Stimulated activated CD8-positive, alpha-beta memory T cell treated with anti-CD3 and anti-CD28 coated beads, Interleukin-2, amount 100 ng/mL, for 48 hours (primary cell): Measurements from ENCODE around the gene PPP4C.

Experiments
- DNase-seq, 2 donors: peaks; one replicate each; pipeline ENCODE4 v3.0.0-alpha.2; 2020; ENCODE audit warnings: low read depth in 2 of 2

Gene PPP4C

DNA sequence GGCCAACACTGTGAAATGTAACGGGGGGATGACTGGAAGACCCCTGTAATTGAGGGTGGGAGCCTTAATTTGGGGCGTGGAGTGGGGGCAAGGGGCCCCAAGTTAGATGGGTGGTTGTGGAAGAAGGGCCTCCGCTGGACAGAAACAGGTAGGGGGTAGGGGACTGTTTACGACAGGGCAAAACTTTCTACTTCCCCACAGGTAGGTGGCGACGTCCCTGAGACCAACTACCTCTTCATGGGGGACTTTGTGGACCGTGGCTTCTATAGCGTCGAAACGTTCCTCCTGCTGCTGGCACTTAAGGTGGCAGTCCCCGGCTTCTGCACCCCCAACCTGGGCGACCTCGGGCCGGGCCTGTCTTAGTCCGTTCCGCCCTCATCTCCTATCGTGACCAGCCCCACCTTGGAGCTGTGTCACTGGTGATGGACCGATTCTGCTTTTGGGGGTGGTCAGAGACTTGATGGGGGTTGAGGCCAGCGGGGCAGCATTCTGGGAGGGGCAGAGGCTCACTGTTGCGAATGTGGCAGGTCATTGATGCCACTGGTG is 6.8 kb downstream of the PPP4C start:
- no peak for DNase-seq

GRCh38 chr16:30083216-30084055 is 7.6 kb downstream of the PPP4C start:
- DNase-seq, result no peak

DNA sequence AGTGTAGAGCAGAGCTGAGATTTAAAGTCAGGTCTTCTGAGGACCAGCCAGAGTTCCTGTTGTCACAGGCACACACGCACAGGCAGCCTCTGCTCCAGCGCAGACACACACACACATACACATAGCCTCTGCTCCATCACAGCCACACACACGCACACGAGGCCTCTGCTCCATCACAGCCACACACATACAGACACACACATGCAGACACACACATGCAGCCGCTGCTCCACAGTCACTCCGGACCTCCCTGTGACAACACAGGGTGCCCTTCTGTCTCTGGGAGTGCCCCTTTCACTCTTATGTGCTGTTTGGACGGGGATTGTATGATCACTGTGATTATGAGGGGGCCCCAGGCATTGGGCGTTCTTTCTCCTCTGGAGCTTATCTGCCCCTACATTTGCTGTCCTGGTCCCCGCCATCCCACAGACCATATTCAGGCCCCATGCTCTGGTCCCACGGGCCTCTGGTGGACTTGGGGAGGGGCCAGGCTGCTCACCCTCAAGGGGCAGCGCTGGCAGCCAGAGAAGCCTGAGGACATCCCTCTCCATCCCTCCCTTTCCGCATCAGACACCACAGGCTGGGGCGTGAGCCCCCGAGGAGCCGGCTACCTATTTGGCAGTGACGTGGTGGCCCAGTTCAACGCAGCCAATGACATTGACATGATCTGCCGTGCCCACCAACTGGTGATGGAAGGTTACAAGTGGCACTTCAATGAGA is 8.5 kb downstream of the PPP4C start:
- no peak for DNase-seq

GRCh38 chr16:30084816-30085159 is 9.0 kb downstream of the PPP4C start:
- DNase-seq, result no peak

GRCh38 chr16:30085247-30085646 is 9.5 kb downstream of the PPP4C start:
- no peak for DNase-seq

DNA sequence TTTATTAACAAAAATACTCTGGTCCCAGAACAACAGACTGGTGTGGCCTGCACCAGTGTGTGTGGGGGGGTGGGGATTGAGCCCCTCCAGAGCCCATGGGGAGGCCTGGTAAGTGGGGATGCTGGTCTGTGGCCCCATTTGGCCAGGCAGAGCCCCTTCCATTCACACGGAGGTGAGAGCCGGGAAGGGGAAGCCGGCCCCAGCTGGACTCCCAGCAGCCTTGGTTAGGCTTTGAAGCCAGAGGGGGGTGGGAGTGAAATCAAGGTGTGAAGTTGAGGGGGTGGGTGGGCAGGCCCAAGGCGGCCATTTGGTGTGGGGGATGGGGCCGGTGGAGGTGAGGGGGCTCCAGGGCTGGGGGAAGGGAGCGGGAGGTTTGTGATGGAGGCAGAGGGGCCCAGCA is 10.0 kb downstream of the PPP4C start:
- no peak for DNase-seq

DNA sequence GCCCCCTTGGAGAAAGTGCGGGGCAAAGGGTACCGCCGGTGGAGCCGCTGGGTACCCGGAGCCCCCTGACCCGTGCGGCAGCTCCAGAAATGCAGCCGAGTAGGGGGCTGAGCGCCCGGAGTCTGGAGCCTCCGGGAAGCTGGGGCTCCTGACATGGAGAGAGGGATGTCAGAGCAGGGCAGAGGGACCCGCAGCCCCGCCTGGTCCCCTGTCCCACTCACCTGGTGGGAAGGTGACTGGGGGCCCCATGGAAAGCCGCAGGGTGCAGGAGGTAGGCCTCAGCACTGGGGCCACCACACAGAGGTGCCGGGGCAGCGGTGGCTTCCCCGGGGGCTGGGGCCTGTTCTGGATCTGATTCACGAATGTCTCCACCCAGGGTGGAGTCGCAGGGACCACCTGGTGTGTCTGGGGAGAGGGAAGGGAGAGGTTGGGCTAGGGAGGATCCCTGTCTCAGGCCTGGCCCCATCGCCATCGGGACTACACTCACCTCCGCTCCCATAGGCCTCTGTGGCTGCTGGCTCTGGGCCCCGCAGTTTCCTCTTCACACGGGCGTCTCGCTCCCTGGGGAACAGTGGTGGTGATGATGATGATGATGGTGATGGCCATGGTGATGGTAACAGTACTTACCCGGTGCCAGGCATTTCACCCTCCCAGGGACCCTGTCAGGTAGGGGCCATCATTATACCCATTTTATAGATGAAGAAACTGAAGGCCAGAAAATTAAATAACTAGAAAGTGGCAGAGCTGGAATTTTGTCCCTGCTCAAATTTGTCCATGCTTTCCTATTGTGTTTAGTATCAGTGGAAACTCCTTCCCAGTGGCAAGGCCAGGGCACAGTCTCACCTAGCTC is 10.7 kb downstream of the PPP4C start:
- DNase-seq, result no peak

DNA sequence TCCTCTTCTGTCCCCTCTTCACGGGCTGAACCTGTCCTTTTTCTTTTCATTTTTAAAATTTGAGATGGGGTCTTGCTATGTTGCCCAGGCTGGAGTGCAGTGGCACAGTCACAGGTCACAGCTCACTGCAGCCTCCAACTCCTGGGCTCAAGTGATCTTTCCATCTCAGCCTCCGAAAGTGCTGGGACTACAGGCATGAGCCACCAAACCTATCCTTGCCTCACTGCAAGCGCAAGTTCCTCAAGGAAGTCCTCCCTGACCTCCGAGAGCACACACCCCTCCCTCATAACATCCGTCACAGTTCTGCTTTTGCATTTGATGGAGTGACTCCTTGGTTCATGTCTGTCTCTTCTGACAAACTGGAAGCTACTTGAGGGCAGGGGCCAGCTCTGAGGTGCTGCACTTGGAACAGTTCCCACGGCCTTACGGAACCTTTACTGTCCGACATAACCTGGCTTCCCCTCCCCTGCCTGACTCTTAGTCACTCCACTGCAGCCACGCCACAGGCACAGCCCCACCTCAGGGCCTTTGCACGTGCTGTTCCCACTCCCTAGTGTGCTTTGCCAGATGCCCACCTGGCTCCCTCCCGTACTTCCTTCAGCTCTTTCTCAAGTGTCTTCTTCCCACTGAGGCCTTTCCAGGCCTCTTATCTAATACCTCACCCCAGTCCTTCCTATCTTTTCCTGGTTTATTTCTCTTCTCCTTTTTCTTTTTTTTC is 11.5 kb downstream of the PPP4C start:
- no peak for DNase-seq

- no peak for DNase-seq
These were observed 12.5 kb downstream of the PPP4C start for GRCh38 chr16:30088237-30088831.

GRCh38 chr16:30088832-30089624 is 13.2 kb downstream of the PPP4C start:
- DNase-seq, result no peak

DNA sequence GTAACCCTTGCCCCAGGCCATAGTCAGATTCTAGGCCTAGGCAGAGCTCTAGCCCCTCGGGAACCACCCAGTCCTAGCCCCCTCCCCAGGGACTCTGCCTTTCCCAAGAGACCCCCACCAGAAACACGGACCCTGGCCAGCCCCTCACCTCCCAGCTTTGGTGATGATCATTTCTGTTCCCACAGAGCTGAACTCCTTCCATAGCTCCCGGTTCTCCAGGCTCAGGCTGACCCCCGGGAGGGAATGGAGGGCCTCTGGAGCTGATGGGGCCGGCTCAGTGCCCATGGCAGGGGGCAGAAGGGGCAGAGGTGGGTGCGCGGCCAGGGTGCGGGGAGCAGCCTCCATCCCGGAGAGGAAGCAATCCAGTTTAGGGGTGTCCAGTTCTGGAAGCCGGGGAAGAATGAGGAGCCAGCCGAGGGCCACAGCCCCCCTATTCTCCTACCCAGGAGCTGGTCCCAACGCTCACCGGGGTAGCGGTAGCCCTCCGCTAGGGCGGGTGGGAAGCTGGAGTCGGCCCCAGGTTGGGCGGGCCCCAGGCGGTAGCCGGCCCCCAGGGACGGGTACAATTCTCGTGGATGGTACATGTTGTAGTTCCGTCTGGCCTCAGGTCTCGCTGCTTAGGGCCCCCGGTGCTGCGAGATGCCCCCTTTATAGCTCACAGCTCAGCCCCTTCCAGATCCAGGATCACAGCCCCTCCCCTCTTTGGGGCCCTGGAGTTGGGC is 15.0 kb downstream of the PPP4C start:
- no peak for DNase-seq

- peak; percentile 89 to 95 for DNase-seq
These were observed 15.9 kb downstream of the PPP4C start, which contains the start of gene TBX6 for GRCh38 chr16:30091474-30092372. TSS of gene TBX6 (minus strand) at chr16:30091924. CDS start at chr16:30091193, 731 bp downstream.

DNA sequence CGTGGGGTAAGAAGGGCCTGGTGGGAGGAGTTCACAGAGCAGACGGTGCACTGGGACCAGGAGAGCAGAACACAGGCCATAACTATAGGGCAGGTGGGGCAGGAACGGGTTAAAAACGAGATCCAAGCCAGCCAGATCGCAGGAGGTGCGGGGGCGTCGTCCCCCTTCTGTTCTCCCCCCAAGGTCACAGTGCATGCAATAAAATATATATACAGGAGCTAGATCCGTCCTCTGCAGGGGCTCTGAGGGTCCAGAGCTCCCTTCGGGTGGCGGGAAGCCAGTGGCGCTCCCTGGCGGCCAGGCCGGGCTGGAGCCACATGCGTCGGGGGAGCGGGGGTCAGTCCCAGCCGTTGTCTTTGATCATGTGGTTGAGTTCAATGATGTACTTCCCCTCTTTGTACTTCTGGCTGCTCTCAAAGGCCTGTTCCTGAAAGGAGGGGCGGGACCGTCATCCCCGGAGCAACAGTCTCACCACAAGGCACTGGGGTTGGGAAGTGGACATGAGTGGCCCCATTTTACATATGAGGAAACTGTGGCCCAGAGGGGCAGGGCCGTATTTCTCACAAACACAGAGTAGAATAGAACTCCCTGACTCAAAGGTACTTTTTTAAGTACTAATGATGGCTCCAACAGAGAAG is 16.7 kb downstream of the PPP4C start:
- peak; percentile 71 to 75 for DNase-seq

DNA sequence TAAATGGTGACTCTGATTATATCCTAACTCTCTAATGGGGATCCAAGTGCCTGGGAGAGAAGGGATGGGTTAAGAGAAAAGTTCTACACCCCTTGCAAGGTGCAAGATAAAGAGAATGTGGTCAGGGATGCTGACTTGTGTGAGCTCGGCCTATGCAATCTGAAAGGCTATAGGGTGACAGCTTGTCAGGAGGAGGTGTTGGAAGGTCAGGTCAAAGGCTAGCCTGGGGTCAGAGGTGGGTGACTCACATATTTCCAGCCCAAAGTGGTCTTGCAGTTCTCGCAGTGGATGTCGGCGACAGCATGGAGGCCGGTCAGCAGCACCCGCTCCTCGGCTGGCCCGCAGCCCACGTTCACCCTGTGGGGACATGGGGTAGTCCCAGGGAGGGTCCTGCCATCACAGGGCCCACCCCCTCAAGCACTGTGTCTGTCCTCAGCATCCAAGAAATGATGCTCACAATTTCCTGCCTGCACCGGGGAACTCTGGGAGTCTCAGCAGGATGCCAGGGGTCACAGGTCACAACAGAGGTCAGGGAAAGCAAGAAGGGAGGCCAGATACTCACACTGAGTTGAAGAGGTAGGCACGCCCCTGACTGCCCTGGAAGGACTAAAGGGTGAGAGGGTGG is 18.9 kb downstream of the PPP4C start:
- no peak for DNase-seq

- DNase-seq, result no peak
These were observed 19.6 kb downstream of the PPP4C start for GRCh38 chr16:30095166-30096078.
